Endodermal cell (in vitro differentiated cells): Measurements from ENCODE around the gene PDE4C. TPM values are rescaled to one million over a fixed set of nuclear protein-coding genes. Genes with fewer than 3 reads are reported as not detected.
A peak's percentile ranks its signal among the peaks of the same experiment; 100 is the strongest.

Experiments used
- DNase-seq: peaks from one replicate; pipeline ENCODE4 v3.0.0-alpha.2; 2017
- H3K27ac ChIP-seq: 2 replicates; pipeline ENCODE4 v1.5.1; 2013; ENCODE audit warnings: mild to moderate bottlenecking, low read depth, low read length, moderate library complexity
- H3K27me3 ChIP-seq: 2 replicates; pipeline ENCODE4 v1.6.1; 2013; ENCODE audit warnings: mild to moderate bottlenecking, low read length, moderate library complexity; ENCODE audit not compliant: insufficient read depth, control insufficient read depth, poor library complexity, severe bottlenecking
- H3K36me3 ChIP-seq: 2 replicates; pipeline ENCODE4 v1.7.0; 2013; ENCODE audit warnings: mild to moderate bottlenecking, low read length, moderate library complexity; ENCODE audit not compliant: control insufficient read depth, insufficient read depth
- H3K4me1 ChIP-seq: one replicate; pipeline ENCODE4 v1.7.0; 2013; ENCODE audit warnings: low read length; ENCODE audit not compliant: control insufficient read depth, insufficient read depth
- H3K4me3 ChIP-seq: 2 replicates; pipeline ENCODE4 v1.5.1; 2013; ENCODE audit warnings: mild to moderate bottlenecking, low read length, moderate library complexity
- H3K9ac ChIP-seq: 2 replicates; pipeline ENCODE4 v1.6.1; 2013; ENCODE audit warnings: mild to moderate bottlenecking, low read length, moderate library complexity; ENCODE audit not compliant: poor library complexity, severe bottlenecking; ENCODE audit errors: extremely low read depth
- H3K9me3 ChIP-seq: 2 replicates; pipeline ENCODE4 v1.6.1; 2013; ENCODE audit warnings: mild to moderate bottlenecking, low read length, moderate library complexity; ENCODE audit not compliant: control insufficient read depth
- H3K27ac Mint-ChIP-seq: 2 replicates; pipeline ENCODE4 v1.8.0; 2020; ENCODE audit warnings: mixed read lengths
- H3K27me3 Mint-ChIP-seq: 2 replicates; pipeline ENCODE4 v1.8.0; 2021; ENCODE audit warnings: mild to moderate bottlenecking, mixed read lengths; ENCODE audit not compliant: insufficient read depth
- H3K36me3 Mint-ChIP-seq: 2 replicates; pipeline ENCODE4 v1.8.0; 2020; ENCODE audit warnings: low read depth, mixed read lengths
- H3K4me1 Mint-ChIP-seq: 2 replicates; pipeline ENCODE4 v1.8.0; 2020; ENCODE audit warnings: mixed read lengths
- H3K4me3 Mint-ChIP-seq: 2 replicates; pipeline ENCODE4 v1.8.0; 2020; ENCODE audit warnings: mild to moderate bottlenecking, moderate library complexity, mixed read lengths
- H3K9me3 Mint-ChIP-seq: 2 replicates; pipeline ENCODE4 v1.8.0; 2020; ENCODE audit warnings: mild to moderate bottlenecking, mixed read lengths
- CTCF ChIP-seq: fragments of 200-600 bp; sonication (generic); conservative IDR thresholded peaks from 2 replicates; pipeline ENCODE4 v1.5.0; 2021; ENCODE audit warnings: antibody characterized with exemption, mild to moderate bottlenecking
- WGBS, 2 experiments: methylation state at CpG; one replicate each; pipeline versions ENCODE4 v1.1.5 to v1.1.7; 2013; ENCODE audit warnings: missing lambda C conversion rate in 2 of 2, mixed read lengths in 1 of 2; ENCODE audit not compliant: insufficient coverage in 1 of 2, insufficient read length in 1 of 2; 5-methylcytosine and 5-hydroxymethylcytosine counted together
- total RNA-seq, 2 donors: library from RNA; stranded (reverse); fragmentation: NEBNext Ultra II Directional in 1 of 2; extraction: Animal tissue kit (Norgen Biotek cat#: 25700) in 1 of 2; gene quantifications; 2 replicates in 1 of 2; 3 replicates in 1 of 2; pipeline ENCODE4 v1.2.1, GENCODE V29; 2021

The PDE4C gene
- total RNA-seq, 2 donors from 2014 or later: 1.1 to 2.4 TPM

DNA sequence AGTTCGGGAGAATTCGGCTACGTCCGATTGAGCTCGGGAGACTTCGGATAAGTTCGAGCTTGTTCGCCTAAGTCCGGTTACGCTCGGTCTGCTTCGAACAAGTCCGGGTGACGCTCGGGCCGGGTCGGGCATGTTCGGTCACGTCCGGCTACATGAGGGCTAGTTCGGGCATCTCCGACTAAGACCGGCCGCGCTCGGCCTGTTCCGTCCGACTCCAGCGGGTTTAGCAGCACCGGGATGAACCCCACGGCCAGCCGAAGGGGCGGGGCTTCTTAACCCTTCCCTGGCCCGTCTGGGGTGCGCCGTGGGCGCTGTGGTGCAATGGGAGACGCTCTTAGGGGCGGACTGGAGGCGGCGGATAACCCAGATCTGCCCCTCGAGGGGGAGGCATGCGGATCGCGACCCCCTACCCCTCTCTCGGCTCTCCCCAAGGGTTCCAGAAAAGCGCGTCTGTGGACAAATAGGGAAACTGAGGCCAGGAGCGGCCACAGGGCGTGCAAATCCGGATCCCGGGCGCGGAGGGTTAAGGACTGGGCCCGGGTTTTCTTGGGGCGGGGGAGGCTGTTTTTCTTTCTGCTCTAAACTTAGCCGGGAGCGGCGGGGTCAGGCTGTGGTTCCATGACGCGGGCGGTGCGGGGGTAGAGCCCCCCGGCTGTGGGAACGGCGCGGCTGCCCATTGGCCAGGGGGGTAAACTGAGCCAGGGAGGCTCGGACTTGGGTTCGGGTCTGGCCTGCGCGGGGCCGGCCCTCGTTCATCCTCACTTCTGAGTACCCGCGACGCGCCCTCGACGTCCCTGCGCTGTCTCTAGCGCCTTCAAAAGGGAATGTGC lies 1.5 kb downstream of the PDE4C start:
- peak overlapping the region; percentile 90 for H3K4me3 ChIP-seq
- Mint-ChIP-seq H3K36me3 (no peaks in the 10 kb centered on the region), H3K4me3 (peak overlapping the region; percentile 81), H3K4me1 (peaks cover 8% of the 10 kb centered on the region), H3K9me3 (no peaks in the 10 kb centered on the region), H3K27me3 (peaks cover 45% of the 10 kb centered on the region), H3K27ac (peak overlapping the region; percentile 98)
- DNase-seq: peak; percentile 99
- no peaks in the 10 kb centered on the region for H3K36me3 ChIP-seq
- peak overlapping the region; percentile 53 for H3K9ac ChIP-seq
- no peak for TF ChIP-seq CTCF
- 7% methylated on average over 37 to 81 of the region's 81 CpGs for WGBS, 2 experiments
- no peak overlapping the region for H3K27ac ChIP-seq
- H3K4me1 ChIP-seq: no peaks in the 10 kb centered on the region
- H3K27me3 ChIP-seq: peaks cover 44% of the 10 kb centered on the region
- H3K9me3 ChIP-seq: no peaks in the 10 kb centered on the region

DNA sequence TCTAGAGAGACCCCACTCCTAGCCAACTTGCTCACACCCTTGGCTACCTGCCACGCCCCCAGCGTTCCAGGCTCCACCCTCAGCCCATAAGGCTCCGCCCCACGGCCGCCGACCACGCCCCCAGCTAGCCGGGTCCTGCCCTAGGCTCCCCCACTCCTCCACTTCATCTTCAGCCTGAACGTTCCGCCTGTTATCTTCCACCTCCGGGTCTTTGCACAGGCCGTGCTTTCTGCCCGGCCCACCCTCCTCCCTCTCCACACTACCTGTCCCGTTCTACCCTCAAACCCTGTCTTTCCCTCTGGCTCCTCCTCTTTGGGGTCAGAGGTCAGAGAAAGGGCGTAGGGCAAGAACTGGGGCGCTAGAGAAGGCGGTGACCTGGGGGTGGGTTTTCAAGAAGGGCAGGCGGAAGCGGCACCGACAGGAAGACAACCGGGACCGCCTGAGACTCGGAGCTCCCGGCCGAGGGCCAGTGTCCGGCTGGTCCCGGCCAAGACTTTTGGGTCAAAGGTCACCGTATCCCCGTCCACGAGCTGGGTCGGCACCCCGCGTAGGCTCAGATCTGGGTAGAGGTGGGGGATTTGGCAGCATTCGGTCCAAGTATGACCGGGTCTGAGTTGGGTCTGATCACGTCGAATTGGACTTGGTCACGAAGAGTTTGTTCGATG lies 2.2 kb downstream of the PDE4C start:
- Histone ChIP-seq H3K4me3 (peak overlapping the region; percentile 90), H3K4me1 (no peaks in the 10 kb centered on the region), H3K27ac (no peak overlapping the region), H3K9me3 (no peaks in the 10 kb centered on the region), H3K27me3 (peaks cover 45% of the 10 kb centered on the region), H3K9ac (peak overlapping the region; percentile 53), H3K36me3 (no peaks in the 10 kb centered on the region)
- DNase-seq: peak; percentile 96
- Mint-ChIP-seq H3K4me3 (peak overlapping the region; percentile 81), H3K27me3 (peaks cover 49% of the 10 kb centered on the region), H3K9me3 (no peaks in the 10 kb centered on the region), H3K27ac (peak overlapping the region; percentile 98), H3K4me1 (peaks cover 8% of the 10 kb centered on the region), H3K36me3 (no peaks in the 10 kb centered on the region)
- no peak for TF ChIP-seq CTCF
- 5 to 7% methylated on average over 15 to 39 of the region's 39 CpGs for WGBS, 2 experiments

DNA sequence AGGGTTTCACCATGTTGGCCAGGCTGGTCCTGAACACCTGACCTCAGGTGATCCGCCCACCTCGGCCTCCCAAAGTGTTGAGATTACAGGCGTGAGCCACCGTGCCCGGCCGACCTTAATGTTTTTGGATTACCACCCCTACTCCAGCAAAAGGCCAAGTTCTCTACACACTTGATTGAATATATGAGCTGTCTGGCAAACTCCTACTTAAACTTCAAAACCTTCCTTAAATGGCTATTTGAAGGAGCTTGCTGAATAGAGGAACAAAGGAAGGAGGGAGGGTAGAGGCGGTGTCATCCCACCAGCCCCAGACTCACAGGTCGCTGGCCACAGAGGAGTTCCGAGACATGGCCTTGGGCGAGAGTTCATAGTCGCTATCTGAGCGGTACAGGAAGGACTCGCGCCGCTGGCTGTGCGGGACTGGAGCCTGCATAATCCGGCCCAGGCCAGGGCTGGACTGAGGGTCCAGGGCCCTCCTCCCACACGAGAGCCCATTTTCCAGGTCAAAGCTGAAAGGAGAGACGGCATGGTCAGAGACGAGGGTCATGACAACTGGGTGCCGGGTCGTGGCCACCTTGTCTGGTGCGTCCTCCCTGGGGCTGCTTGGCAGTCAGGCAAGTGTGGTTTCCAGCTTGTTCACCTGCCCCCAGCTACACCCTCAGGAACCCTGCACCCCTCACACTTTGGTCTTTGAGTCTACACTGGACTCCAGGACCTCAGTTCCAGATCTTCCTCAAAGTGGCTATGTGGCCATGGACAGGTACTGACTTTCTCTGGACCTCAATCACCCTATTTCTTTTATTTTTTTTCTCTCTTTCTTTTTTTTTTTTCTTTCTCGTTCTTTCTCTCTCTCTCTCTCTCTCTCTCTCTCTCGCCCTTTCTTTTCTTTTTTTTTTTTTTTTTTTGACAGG lies 4.2 kb downstream of the PDE4C start:
- H3K27me3 Mint-ChIP-seq: peaks cover 39% of the 10 kb centered on the region
- no peak for TF ChIP-seq CTCF
- H3K4me3 ChIP-seq: no peak overlapping the region

More for the DNA sequence above, 4.2 kb downstream of the PDE4C start:
- no peak for DNase-seq
- Mint-ChIP-seq H3K4me3 (no peak overlapping the region), H3K27ac (no peak overlapping the region), H3K9me3 (no peaks in the 10 kb centered on the region), H3K4me1 (peaks cover 8% of the 10 kb centered on the region), H3K36me3 (no peaks in the 10 kb centered on the region)
- H3K4me1 ChIP-seq: no peaks in the 10 kb centered on the region
- H3K27me3 ChIP-seq: peaks cover 34% of the 10 kb centered on the region
- no peak overlapping the region for H3K27ac ChIP-seq
- H3K9ac ChIP-seq: no peak overlapping the region
- no peaks in the 10 kb centered on the region for H3K9me3 ChIP-seq
- WGBS, 2 experiments: 92 to 94% methylated on average over 20 to 25 of the region's 25 CpGs
- no peaks in the 10 kb centered on the region for H3K36me3 ChIP-seq
